Head of caudate nucleus (tissue), 42 donors: Measurements from ENCODE around the gene TAMM41.

ENCODE experiments used
- DNase-seq, 42 donors: peaks; one replicate each; pipeline versions ENCODE4 v3.0.0 to v3.0.0-alpha.2; 2020 to 2021; ENCODE audit warnings: mixed read lengths in 7 of 42
- intact Hi-C: fragments of 100-400 bp; cut with DNase I; formaldehyde crosslinking; loops from one replicate; pipeline ENCODE4 v1.15.0; 2022

Gene TAMM41

DNA sequence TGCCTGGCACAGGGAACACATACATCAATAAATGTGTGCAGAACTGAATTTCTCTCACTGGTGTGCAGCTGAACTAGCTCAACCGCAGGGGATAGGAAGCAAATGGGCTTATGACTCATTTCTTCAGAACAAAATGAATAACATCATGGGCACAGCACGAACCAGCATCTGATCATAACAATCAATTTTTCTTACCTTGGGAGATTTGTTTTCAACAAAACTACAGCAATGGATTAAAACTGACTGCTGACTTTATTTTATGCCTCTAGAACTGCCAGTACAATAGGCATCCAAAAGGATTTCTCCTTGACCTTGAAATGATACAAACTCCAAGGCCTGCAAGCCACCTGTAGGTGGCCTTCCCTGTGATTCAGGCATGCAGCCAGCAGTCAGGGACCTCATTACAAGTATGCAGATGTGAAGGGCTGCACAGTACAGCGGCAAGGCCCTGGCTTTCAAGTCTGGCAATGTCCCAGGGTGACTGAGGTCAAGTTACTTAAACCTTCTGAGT lies 26.1 kb downstream of the TAMM41 start:
- peak in 18 of 42 donors; percentile 7 to 66 (median 28) for DNase-seq
- intact Hi-C loops: loop anchor here (10.0 kb wide), 1 partner anchor 446 kb away; no protein-coding TSS in a partner anchor

DNA sequence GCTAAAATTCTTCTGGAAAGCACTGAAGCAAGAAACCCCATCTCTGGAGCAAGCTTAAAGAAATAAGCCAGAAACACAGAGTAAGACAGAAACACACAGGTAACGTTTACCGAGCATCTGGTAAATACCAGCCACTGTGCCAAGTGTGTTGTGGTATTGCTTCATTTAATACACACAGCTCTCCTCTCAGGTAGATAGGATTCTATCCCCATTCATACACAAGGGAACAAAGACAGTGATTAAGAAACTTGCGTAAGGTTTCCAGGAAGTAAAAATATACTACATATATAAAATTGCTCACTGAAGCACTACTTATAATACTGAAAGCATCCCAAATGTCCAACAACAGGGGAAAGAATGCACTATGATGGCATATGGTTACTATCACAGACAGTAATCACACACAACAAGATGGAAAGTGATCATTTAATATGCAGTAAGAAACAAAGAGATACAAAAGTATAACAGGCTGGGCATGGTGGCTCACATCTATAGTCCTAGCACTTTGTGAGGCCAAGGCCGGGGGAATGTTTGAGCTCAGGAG lies 27.5 kb downstream of the TAMM41 start:
- DNase-seq: no peak
- intact Hi-C loops: no loop called here

DNA sequence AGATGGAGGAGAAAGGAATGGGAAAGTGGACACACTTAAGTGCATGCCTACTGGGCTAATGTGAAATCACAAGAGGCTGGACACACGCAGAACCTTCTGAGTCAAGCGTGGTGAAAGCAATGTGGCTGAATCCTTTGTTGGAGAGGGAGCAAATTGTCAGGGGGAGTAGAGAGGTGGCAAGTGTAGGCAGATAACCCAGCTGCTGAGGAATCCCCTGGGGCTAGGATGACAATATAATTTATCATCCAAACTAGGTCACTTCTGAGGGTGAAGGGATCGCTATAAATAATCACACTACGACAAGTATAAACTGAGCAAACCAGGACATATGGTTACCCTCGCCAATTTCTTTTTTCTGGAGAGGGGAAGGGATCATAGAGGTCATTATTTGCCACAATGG lies 28.7 kb downstream of the TAMM41 start:
- DNase-seq: peak in 1 of 42 donors; percentile 6
- intact Hi-C loops: no loop called here

DNA sequence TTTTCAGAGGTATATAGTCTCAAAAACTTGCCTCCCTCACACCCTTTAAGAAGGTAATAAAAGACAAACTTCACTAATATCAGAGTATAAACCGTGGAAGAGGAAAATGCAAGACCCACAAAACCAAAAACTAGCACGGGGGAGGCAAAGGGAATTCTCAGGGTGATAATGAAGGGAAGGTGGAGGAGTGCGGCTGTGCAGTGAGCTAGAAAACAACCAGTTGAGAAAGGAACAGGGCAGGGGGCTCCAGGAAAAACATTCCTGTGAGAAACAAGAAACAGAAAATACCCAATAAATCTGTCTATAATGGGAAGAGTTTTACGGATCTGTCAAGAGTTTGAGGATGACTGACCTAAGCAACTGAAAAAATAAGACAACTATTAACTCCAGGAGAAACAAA lies 31.6 kb downstream of the TAMM41 start:
- intact Hi-C loops: no loop called here

DNA sequence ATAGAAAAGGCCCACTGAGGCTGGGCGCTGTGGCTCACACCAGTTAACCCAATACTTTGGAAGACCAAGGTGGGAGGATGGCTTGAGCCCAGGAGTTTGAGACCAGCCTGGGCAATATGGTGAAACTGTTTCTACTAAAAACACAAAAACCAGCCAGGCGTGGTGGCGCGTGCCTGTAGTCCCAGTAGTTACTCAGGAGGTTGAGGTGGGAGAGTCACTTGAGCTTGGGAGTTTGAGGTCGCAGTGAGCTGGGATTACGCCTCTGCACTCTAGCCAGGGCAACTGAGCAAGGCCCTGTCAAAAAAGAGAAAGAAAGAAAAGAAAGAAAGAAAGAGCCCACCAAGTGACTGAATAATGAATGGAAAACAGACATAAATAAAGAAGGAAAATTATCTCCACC lies 32.0 kb downstream of the TAMM41 start:
- no peak for DNase-seq
- intact Hi-C loops: no loop called here

More for the DNA sequence above, 31.6 kb downstream of the TAMM41 start:
- DNase-seq: no peak

DNA sequence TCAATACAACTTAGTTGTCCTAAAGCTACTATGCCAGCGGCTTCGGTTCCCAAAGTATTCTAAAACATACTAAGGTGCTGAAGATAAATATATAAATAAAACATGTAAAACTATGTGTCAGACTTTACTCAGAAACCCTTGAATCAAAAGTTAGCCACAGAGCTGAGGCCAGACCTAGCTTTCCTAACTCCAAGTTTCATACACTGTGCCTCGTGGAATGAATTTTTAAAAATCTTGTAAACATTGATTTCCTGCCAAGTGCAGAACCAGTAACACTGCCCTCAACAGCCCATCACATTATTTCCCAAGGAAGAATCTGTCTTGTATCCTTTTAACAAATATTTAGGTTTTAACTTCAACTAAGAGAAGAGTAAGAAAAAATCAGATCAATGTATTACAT lies 36.4 kb downstream of the TAMM41 start:
- DNase-seq: no peak
- intact Hi-C loops: no loop called here

DNA sequence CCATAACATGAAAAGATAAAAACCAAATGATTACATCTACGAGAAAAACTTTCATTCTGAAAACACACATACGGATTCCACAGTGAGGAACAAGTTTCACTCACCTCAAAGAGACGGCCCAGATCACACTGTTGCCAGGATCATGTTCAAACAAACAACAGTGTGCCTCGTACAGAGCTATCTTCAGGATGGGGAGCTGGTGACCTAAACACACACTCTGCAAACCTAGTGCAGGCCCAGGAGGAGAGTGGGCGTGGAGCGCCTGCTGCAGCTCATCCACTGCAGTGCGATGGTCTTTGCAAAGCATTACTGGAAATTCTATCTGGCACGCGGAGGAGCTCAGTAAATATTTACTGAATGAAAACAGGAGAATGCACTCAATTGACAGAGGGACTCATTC lies 38.5 kb downstream of the TAMM41 start:
- intact Hi-C loops: loop anchor here (10.0 kb wide), 2 partner anchors 153 to 423 kb away; no protein-coding TSS in a partner anchor
- DNase-seq: no peak

DNA sequence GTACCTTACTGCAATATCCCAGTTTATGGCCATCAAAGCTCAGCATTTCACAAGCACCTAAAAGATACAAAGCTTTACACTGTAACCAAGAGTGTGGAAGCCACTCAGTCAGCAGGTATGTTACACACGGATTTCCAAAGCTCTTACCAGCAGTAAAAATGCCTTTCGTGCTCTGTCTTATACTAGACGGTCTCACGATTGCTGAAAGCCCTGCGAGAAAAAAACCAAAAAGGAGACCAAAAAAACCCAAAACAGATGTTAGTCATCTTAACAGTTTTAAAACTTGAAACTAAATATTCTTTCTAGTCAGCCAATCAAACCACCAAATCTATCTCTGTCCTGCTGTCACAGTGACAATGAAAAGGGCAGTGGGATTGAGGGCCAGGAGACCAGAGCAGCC lies 39.0 kb downstream of the TAMM41 start:
- intact Hi-C loops: loop anchor here (10.0 kb wide), 2 partner anchors 153 to 423 kb away; no protein-coding TSS in a partner anchor
- no peak for DNase-seq

DNA sequence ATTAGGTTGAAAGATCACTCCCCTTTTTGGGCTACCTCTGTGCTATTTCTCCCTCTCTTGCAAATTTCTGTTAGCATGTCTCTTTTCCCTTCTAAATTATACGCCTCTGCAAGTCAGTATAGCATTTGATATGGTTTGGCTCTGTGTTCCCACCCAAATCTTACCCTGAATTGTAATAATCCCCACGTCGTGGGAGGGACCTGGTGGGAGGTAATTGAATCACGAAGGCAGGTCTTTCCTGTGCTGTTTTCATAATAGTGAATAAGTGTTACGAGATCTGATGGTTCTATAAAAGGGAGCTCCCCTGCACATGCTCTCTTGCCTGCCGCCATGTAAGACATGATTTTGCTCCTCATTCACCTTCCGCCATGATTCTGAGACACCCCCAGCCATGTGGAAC lies 41.0 kb downstream of the TAMM41 start:
- DNase-seq: peak in 38 of 42 donors; percentile 7 to 77 (median 46)
- intact Hi-C loops: loop anchor here (10.0 kb wide), 2 partner anchors 151 to 421 kb away; no protein-coding TSS in a partner anchor

DNA sequence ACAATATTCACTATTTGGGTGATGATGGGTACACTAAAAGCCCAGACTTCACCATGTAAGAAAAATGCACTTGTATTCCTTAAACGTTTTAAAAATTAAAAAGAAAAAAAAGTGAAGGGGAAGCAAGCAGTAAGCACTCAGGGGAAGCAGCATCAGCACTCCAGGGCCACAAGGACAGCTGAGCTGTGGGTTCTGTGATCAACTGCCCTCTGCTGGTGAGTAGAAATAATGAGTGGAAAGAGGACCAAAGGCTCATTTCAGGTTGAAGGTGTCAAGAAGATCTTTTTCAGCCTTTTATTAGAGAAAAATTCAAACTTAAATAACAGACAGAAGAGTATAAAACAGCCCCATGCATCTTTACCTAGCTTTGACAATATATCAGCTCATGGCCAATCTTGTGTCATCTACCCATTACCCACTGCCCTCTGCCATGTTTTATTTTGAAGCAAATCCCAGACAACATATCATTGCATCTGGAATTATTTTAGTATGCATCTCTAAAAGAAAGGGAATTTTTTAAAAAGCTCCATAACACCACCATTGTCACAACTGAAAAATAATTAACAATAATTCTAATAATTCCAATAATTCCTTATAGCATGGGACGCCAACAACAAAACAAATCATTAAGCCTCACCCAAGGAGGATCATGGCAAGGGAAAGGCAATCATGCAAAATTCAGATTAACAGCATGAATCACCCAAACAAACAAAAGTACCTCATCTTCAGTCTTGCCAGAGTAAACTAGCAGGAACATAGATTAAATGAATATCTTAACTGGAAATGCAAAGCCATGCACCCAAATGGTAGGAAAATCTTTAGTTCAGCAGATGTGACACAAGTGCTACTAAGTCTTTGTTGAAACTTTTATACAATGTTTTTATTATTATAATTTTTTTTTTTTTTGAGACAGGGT lies 42.5 kb downstream of the TAMM41 start:
- intact Hi-C loops: loop anchor here (10.0 kb wide), 2 partner anchors 149 to 419 kb away; no protein-coding TSS in a partner anchor
- peak in 33 of 42 donors; percentile 16 to 72 (median 42) for DNase-seq

DNA sequence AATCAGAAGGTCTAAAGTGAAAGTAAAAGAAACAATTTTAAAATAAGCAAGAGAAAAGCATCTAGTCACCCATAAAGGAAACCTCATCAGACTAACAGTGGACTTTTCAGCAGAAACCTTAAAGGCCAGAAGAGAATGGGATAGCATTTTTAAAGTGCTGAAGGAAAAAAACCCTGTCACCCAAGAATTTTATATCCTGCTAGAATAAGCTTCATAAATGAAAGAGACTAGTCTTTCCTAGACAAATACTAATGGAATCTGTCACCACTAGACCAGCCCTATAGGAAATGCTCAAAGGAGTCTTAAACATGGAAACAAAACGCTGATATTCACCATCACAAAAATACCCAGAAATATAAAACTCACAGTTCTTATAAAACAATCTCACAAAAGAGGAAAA lies 46.9 kb downstream of the TAMM41 start:
- intact Hi-C loops: loop anchor here (10.0 kb wide), 2 partner anchors 145 to 415 kb away; no protein-coding TSS in a partner anchor
- DNase-seq: no peak

DNA sequence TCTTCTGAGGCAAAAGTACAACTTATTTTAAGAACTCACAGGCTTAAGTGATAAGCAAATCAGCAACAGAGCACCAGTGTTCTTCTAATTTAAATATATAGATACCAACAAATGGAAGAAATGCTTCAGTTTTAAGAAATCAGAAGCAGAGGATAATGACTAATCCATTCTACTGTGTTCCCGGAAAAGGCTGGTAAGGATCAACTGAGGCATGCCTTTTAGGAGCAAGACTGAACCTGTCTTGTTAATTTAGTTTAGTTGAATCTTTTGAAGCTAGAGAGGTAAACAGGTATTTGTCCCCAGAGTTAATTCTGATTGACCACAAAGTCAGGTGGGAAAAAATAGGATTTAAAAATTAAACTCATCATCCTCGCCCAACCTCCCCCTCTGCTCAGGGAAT lies 51.8 kb downstream of the TAMM41 start:
- DNase-seq: no peak
- intact Hi-C loops: no loop called here

DNA sequence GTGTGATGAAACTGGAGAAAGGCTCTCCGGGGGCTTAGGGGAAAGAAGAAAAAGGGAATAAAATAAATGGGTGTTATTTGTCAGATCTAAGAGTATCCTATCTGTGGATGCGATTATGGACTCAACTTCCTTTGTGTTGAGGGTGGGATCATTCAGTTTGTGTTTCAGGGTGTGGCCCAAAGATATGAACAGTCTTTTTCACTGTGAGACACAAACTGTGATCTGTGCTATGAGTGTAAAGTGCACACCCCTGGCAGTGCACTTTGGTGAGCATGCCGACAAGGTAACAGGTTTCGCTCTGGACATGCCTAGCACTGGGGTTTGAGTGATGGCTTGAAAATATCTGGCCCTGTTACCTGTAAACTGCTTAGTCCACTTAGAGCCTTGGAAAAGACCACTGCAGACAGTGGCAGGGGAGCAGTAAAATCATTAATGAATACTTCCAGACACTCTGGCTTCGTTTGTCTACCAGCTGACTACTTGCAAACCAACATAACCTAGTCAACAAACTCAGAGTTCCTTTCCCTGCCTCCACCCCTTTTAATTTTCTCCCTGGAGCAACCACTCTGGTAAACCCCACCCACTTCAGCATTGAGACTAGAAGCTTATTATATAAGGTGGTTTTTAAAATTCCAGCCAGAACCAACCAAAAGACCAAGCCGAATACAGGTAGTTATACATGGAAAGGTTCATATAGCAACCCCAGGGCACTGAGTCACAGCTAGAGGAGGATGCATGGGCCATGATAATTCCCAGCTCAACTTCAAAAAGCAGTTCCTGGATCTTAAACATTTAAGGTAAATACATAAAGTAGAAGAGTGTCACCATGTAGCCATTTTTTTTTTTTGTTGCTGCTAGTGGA lies 55.1 kb downstream of the TAMM41 start:
- DNase-seq: no peak
- intact Hi-C loops: no loop called here

DNA sequence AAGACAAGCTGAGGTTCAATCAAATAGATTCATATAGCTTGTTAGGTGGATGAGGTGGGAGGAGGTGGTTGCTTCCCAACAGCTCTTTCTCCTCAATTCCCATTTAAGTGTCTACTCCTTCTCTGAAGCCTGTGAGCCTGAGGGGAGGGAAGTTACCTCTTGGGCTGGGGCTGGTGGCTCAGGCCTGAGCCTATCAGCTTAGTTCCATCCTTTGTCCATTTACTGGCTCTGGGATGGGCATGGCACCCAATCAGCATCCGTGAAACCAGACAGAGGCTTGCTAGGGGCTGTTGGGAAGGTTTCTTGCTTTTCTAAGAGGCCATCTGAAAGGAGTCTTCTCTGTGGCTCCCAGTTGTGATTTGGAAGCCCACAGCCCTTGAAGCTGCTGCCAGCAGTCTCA lies 57.3 kb downstream of the TAMM41 start:
- intact Hi-C loops: no loop called here
- DNase-seq: no peak

DNA sequence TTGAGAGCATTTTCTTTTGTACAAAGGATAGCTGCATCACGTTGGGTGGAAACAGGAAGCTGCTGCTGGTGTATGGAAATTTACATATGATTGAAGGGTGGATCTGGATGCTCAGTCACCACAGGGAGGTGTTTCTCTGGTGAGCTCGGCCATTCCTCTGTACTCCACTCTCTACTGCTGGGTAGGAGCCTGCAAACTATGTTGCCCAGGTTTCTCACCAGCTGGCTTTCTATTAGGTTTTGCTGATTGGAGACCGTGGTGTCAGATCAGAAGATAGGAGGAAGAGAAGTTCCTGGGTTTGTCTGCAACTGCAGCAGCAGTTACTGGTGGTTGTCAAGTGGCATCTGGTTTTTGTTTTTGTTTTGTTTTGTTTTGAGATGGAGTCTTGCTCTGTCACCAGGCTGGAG lies 61.7 kb downstream of the TAMM41 start:
- intact Hi-C loops: no loop called here
- no peak for DNase-seq

DNA sequence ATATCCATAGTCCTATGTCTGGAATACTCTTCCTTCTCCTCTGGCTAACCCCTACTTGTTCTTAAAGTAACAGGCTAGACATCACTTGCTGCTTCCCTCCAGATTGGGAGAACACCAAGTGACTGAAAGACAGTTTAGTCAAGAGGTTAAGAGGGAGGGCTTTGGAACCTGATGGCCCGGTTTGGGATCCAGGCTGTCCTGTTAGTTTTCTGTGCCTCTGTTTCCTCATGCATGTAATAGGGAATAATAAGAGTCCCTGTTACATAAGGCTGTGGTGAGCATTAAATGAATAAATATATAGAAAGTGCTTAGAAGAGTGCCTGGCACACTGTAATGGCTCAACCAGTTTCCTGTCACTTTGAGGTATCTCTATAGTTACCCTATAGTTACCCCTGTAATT lies 66.3 kb downstream of the TAMM41 start:
- intact Hi-C loops: no loop called here
- DNase-seq: no peak

DNA sequence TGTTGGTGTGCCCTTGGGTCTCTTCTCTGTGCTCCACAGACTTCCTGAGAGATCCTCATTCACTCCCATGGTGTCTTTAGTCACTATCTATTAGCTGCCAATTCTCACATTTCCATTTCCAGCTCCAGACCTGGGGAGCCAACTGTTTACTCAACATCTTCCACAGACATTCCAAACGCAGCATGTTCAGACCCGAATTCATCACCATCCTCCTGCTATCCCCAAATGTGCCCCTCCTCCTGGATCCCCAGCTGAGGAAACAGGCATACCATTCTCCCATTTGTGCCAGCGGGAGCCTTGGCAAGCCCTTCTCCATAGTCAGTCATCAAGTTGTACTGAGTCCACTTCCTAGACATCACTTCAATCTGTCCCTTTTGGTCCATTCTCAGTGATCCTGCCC lies 67.1 kb downstream of the TAMM41 start:
- no peak for DNase-seq
- intact Hi-C loops: no loop called here

DNA sequence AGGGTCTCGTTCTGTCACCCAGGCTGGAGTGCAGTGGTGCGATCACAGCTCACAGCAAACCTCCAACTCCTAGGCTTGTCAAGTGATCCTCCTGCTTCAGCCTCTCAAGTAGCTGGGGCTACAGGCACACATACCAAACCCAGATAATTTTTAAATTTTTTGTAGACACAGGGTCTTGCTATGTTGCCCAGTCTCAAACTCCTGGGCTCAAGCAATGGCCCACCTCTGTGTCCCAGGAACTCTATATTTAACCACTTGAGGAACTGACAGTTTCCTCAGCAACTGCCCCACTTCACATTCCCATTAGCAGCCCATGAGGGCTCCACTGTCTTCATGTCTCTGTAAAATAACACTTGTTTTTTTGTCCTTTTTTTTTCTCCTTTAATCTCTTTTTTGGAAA lies 68.4 kb downstream of the TAMM41 start:
- intact Hi-C loops: no loop called here

DNA sequence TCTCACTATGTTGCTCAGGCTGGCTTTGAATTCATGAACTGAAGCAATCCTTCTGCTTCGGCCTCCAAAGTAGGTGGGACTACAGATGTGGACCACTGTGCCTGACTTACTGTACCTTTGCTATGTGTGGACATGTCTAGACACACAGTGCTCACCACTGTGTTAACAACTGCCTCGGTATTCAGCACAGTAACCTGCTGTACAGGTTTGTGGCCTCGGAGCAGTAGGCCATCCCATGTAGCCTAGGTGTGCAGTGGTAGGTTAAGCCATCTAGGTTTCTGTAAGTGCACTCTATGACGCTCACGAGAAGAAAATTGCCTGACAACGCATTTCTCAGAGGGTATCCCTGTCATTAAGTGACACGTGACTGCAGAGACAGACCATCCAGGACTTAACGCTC lies 70.3 kb downstream of the TAMM41 start:
- DNase-seq: no peak
- intact Hi-C loops: no loop called here

More for the DNA sequence above, 68.4 kb downstream of the TAMM41 start:
- no peak for DNase-seq
